CD4-positive, alpha-beta T cell treated with Interleukin-21 for 1 hour (primary cell): ENCODE measurements around the gene PPFIBP2.

Experiments used
- DNase-seq: peaks from one replicate; pipeline ENCODE4 v3.0.0-alpha.2; 2020

The PPFIBP2 gene

DNA sequence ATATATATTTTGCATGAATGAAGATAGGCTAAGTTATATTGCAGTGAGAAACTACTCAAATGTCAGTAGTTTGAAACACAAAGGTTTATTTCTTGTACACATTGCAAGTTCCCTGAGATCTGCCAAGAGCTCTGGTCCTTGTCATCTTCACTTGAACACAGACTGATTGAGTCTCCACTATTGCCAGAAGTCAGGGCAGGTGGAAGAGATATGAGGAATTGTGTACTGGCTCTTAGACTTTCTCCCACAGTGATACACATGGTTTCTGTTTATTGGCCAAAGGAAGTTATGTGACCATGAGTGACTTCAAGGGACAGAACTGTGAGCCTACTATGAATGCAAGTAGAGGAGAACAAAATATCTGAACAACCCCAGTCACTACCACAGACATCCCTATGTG, 44.2 kb downstream of the PPFIBP2 start:
- no peak for DNase-seq

DNA sequence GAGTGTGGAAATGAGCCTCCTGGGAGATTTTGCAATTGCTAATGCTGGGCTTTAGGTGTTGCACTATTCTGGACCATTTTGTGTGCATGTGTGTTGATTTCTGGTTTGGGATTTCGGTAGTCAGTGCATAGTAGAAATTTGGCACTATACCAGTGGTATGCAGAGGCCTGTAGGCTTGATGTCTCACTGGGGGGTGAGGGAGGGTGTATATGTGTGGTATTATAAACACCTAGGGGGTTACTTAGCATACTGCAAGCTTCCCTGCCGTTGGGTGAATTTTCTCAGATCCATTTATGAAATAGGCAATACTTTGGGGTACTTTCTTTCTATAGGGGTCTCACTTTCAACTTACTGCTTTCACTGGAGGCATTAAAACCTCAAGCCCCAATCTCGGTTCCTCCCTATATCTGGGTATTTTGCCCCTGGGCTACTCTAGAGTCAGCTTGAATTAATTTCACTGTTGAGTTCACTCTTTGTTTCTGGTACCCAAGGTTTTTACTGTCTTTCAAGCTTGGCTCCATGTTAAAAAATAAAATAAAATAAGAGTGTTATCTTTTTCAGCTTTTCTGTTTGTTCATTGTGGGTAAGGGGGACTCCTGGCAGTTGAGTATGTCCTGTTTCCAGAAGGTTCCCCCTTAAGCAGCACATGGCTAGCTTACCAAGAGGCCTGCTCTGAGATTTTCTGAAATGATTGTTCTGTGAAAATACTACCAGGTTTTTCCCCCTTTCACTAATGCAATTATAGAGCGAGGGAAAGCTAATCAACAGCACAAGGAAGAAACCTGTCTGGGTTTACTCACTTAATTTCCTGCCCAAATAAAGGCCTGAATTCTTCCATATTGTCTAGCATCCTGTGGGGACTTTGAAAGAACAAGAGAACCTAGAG, 45.8 kb downstream of the PPFIBP2 start:
- no peak for DNase-seq

DNA sequence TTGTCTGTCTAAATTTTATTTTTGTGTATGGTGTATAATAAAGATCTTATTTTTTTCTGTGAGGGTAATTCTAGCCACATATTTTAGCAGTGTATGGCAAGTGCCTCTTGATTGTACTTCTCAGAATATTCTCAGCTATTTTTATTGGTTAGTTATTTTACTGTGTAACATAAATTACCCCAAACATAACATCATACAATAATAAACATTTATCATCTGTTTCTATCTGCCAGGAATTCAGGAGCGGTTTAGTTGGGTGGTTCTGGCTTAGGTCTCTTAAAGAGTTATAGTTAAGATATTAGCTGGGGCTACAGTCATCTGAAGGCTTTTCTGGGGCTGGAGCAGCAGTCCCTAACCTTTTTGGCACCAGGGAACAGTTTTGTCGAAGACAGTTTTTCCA, 47.8 kb downstream of the PPFIBP2 start:
- no peak for DNase-seq

GRCh38 chr11:7563281-7563680, 49.5 kb downstream of the PPFIBP2 start:
- no peak for DNase-seq

- no peak for DNase-seq
Observed at GRCh38 chr11:7564803-7565202, 51.0 kb downstream of the PPFIBP2 start.

GRCh38 chr11:7567311-7567710, 53.5 kb downstream of the PPFIBP2 start:
- no peak for DNase-seq

GRCh38 chr11:7569044-7569443, 55.2 kb downstream of the PPFIBP2 start:
- no peak for DNase-seq

- no peak for DNase-seq
Observed at GRCh38 chr11:7570241-7570640, 56.4 kb downstream of the PPFIBP2 start.

- DNase-seq = no peak
Observed at GRCh38 chr11:7570938-7571521, 57.2 kb downstream of the PPFIBP2 start.

DNA sequence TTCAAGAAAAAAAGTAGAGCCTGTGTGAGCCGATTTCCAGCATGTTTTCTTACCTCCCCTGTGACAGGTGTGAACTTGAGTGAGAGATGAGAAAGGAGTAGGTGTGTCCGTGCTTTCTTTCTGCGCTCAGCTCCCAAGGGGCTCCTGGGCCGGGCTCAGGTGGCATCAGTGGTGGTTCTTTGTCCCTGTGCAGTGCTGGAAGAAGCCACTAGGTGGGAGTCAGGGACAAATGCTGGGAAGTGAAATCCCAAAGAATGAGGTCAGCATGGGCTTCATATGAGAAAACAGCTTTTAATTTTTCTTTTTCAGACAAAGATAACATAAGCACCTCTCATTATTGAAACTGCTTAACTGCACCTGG, 57.8 kb downstream of the PPFIBP2 start:
- DNase-seq = peak; percentile 5

GRCh38 chr11:7572001-7572712, 58.4 kb downstream of the PPFIBP2 start:
- DNase-seq = no peak

- DNase-seq = no peak
Observed at GRCh38 chr11:7573193-7573557, 59.4 kb downstream of the PPFIBP2 start.

- no peak for DNase-seq
Observed at GRCh38 chr11:7573558-7574296, 59.9 kb downstream of the PPFIBP2 start.

- DNase-seq = no peak
Observed at GRCh38 chr11:7574491-7575130, 60.8 kb downstream of the PPFIBP2 start.

DNA sequence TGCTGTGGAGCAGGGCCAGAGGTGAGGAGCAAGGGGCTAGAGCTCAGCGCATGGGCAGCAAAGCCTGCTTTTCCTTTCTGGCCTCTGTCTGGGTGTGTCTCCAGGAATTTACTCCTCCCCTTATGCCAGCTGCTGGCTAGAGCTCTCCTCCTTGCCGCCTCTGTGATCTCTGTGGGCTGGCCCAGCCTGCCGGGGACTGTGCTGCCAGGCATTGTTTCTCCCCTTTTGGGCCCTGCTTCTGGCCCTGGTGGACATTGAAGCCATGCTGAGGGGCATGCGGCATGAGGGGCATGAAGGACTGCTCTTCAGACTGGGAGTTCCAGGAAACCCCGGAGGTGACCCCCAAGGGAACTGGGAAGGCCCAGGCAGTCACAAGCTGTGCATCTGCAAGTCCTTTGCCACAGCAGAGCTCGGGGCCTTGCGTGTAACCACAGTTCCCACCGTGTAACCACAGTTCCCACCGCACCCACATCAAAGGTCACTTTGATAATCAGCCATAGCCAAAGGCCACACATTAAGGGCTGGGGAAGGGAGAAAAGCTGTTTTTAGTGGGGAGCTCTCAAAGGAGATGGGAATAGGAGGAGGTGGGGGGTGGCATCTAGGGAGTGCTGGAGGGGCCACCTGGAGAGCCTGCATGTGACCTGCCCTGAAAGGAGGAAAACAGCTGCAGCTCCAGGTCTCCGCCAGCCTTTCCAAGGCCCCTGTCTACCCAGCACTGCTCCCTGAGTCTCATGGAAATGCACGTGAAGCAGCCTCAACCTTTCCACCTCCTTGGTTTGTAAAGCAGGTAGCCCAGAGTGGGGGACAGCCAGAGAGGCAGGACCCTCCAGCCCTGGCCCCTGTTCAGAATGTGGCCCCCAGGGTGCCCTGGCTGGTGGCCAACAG, 62.3 kb downstream of the PPFIBP2 start:
- peak; percentile 16 for DNase-seq

DNA sequence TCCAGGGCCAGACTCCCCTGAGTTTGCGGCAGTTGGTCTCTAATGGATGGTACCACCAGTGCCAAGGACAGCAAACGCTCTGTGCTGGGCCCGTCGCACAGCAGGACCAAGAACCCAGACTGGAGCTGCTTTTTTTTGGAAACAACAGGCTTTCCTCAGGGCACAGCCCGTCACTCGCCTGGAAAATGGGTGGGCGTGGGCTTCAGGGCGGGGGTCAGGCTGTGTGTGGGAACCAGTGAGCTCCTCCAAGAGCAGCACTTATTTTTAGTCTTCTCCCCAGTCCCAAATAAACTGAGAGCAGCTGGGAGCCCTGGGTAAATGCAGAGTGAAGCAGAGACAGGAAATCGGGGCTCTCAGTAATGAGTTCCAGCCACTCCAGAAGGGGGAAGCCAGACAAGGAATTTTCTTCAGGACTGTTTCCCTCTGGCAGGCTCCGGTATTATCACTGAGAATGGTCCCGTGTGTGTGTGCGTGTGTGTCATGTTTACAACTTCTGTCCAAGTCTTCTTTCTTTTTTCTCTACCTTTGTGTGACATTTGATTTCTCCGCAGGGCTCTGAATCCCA, 63.0 kb downstream of the PPFIBP2 start:
- DNase-seq = no peak

DNA sequence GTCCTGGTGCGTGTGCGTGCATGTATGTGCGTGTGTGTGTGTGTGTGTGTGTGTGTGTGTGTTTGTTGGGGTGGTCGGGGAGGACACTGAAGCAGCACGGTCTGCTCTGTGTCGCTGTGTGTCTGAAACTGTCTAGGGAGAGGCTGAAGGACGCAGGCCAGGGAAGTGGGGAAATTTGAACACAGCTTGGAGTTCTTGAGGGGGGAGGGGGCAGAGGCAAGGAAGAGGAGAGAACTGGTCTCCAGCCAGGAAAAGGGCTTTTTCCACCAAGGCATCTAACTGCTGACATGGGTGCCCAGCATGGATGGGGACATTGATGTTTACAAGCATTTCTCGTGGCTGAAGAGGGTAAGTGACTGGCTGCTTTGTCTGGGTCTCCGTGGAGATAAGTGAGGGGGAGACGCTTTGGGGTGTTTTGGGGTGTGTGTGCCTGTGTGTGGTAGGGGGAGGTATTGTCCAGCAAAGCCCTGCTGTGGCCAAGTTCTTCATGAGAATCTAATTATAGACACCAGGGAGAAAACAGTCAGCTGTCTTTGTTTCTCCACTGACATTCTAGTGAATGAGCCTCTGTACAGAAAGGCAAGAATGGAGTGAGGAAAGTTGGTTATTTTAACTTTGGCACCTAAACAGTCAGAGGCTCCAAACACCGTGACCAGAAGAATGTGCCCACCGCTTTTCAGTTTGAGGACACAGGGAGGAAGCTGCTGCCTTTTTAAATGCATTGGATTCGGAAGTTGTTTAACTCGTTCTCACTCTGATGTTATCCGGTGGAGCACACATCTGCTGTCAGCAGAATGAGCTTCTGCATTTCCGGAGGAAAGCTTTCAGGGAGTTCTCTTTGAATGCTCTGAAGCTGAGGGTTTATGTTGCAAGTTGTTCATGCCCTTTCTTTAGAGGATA, 63.7 kb downstream of the PPFIBP2 start:
- peak; percentile 15 for DNase-seq

- no peak for DNase-seq
Observed at GRCh38 chr11:7578276-7578955, 64.6 kb downstream of the PPFIBP2 start.

DNA sequence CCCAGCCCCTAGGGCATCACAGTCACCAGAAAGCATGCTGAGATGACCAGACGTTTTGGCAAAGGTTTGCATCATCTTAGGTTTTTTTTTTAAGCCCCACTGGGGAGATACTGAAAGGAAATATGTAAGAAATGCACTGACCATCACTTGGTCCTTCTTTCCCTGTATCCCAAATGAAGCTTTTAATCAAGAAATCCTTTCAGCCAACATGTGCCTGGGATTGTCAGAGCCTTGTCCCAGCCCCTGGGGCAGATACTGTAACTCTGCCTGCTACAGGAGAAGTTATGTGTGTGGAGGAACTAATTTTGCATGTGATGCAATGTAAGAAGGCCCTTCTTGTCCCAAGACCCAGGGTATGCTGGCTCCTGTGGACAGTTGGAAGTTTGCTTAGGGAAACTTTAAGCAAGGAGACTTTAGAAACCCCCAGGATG, 65.6 kb downstream of the PPFIBP2 start:
- no peak for DNase-seq
